H9 (cell line): ENCODE results near the gene FYCO1. TPM values are rescaled to one million over a fixed set of nuclear protein-coding genes. Genes with fewer than 3 reads are reported as not detected.

Source experiments
- DNase-seq: peaks from one replicate; pipeline ENCODE4 v3.0.0-alpha.2; 2017
- H2AFZ ChIP-seq: one replicate; pipeline ENCODE4 v1.6.1; 2013; ENCODE audit warnings: mild to moderate bottlenecking, low read length, control low read depth, moderate library complexity
- H2AK5ac ChIP-seq: 2 replicates; pipeline ENCODE4 v1.6.1; 2013; ENCODE audit warnings: low read length, control low read depth, mixed read lengths; ENCODE audit not compliant: insufficient read length
- H2BK120ac ChIP-seq: one replicate; pipeline ENCODE4 v1.6.1; 2013; ENCODE audit warnings: low read depth, mild to moderate bottlenecking, low read length, control low read depth, inconsistent platforms; ENCODE audit not compliant: poor library complexity, severe bottlenecking
- H2BK12ac ChIP-seq: 2 replicates; pipeline ENCODE4 v1.6.1; 2013; ENCODE audit warnings: low read length, control low read depth, mixed read lengths, low read depth; ENCODE audit not compliant: insufficient read length
- H2BK15ac ChIP-seq: 2 replicates; pipeline ENCODE4 v1.6.1; 2013; ENCODE audit warnings: low read depth, low read length, control low read depth
- H2BK20ac ChIP-seq: one replicate; pipeline ENCODE4 v1.6.1; 2013; ENCODE audit warnings: low read depth, mild to moderate bottlenecking, low read length, control low read depth, inconsistent platforms; ENCODE audit not compliant: poor library complexity, severe bottlenecking
- H2BK5ac ChIP-seq: 2 replicates; pipeline ENCODE4 v1.6.1; 2013; ENCODE audit warnings: low read length, control low read depth, mixed read lengths; ENCODE audit not compliant: insufficient read length
- H3K14ac ChIP-seq: 2 replicates; pipeline ENCODE4 v1.6.1; 2013; ENCODE audit warnings: low read length, control low read depth; ENCODE audit not compliant: insufficient read depth
- H3K18ac ChIP-seq: 2 replicates; pipeline ENCODE4 v1.6.1; 2013; ENCODE audit warnings: low read depth, mild to moderate bottlenecking, mixed read lengths, low read length, control low read depth; ENCODE audit not compliant: insufficient read length
- H3K23ac ChIP-seq: 2 replicates; pipeline ENCODE4 v1.6.1; 2013; ENCODE audit warnings: low read length, control low read depth, mixed read lengths, low read depth; ENCODE audit not compliant: insufficient read length
- H3K23me2 ChIP-seq: 2 replicates; pipeline ENCODE4 v1.6.1; 2013; ENCODE audit warnings: low read depth, mild to moderate bottlenecking, mixed read lengths, low read length, control low read depth; ENCODE audit not compliant: insufficient read length, poor library complexity, severe bottlenecking
- H3K27ac ChIP-seq: 2 replicates; pipeline ENCODE4 v1.5.1; 2013; ENCODE audit warnings: low read length, control low read depth, mixed read lengths, low read depth; ENCODE audit not compliant: insufficient read length
- H3K27me3 ChIP-seq: 2 replicates; pipeline ENCODE4 v1.6.1; 2013; ENCODE audit warnings: low read length, control low read depth, inconsistent platforms; ENCODE audit not compliant: insufficient read depth
- H3K4ac ChIP-seq: 2 replicates; pipeline ENCODE4 v1.6.1; 2013; ENCODE audit warnings: low read depth, mild to moderate bottlenecking, control low read depth, inconsistent platforms, low read length, moderate library complexity
- H3K4me1 ChIP-seq: 2 replicates; pipeline ENCODE4 v1.6.1; 2013; ENCODE audit warnings: low read length, control low read depth, inconsistent platforms; ENCODE audit not compliant: insufficient read depth
- H3K4me2 ChIP-seq: 2 replicates; pipeline ENCODE4 v1.6.1; 2013; ENCODE audit warnings: low read length, control low read depth, mixed read lengths; ENCODE audit not compliant: insufficient read length, insufficient read depth
- H3K56ac ChIP-seq: 2 replicates; pipeline ENCODE4 v1.6.1; 2013; ENCODE audit warnings: low read depth, mild to moderate bottlenecking, mixed read lengths, low read length, control low read depth; ENCODE audit not compliant: insufficient read length
- H3K79me1 ChIP-seq: 2 replicates; pipeline ENCODE4 v1.6.1; 2013; ENCODE audit warnings: low read depth, mild to moderate bottlenecking, moderate library complexity, low read length, control low read depth, inconsistent platforms; ENCODE audit not compliant: insufficient read depth, poor library complexity, severe bottlenecking
- H3K79me2 ChIP-seq: 2 replicates; pipeline ENCODE4 v1.6.1; 2013; ENCODE audit warnings: low read length, control low read depth, inconsistent platforms; ENCODE audit not compliant: insufficient read depth
- H3K9ac ChIP-seq: 2 replicates; pipeline ENCODE4 v1.6.1; 2013; ENCODE audit warnings: low read length, control low read depth, mixed read lengths; ENCODE audit not compliant: insufficient read length; ENCODE audit errors: extremely low read depth
- H3K9me3 ChIP-seq: one replicate; pipeline ENCODE4 v1.6.1; 2013; ENCODE audit warnings: low read depth, low read length, inconsistent platforms; ENCODE audit not compliant: control insufficient read depth
- H3T11ph ChIP-seq: one replicate; pipeline ENCODE4 v1.6.1; 2013; ENCODE audit warnings: mild to moderate bottlenecking, low read length, control low read depth, inconsistent platforms
- H4K20me1 ChIP-seq: one replicate; pipeline ENCODE4 v1.6.1; 2013; ENCODE audit not compliant: control insufficient read depth, insufficient read length, insufficient read depth
- H4K5ac ChIP-seq: 2 replicates; pipeline ENCODE4 v1.6.1; 2013; ENCODE audit warnings: low read depth, mild to moderate bottlenecking, mixed read lengths, low read length, control low read depth; ENCODE audit not compliant: insufficient read length
- H4K8ac ChIP-seq: replicated peaks from 2 replicates; pipeline ENCODE4 v1.6.1; 2013; ENCODE audit warnings: low read length, control low read depth, mixed read lengths, low read depth; ENCODE audit not compliant: insufficient read length
- H4K91ac ChIP-seq: 2 replicates; pipeline ENCODE4 v1.6.1; 2013; ENCODE audit warnings: low read depth, mild to moderate bottlenecking, moderate library complexity, mixed read lengths, low read length, control low read depth; ENCODE audit not compliant: insufficient read length
- H3K27ac Mint-ChIP-seq, 3 experiments: 2 replicates in 2 of 3; 3 replicates in 1 of 3; pipeline ENCODE4 v1.8.0; 2020 to 2021; ENCODE audit warnings: mixed read lengths in 3 of 3, mild to moderate bottlenecking in 1 of 3, moderate library complexity in 1 of 3
- H3K27me3 Mint-ChIP-seq: 2 replicates; pipeline ENCODE4 v1.8.0; 2021; ENCODE audit warnings: low read depth, mild to moderate bottlenecking, moderate library complexity, mixed read lengths
- H3K36me3 Mint-ChIP-seq, 3 experiments: 2 replicates in 2 of 3; 3 replicates in 1 of 3; pipeline ENCODE4 v1.8.0; 2020 to 2021; ENCODE audit warnings: low read depth in 3 of 3, mixed read lengths in 3 of 3; ENCODE audit not compliant: insufficient read depth in 1 of 3
- H3K4me1 Mint-ChIP-seq, 2 experiments: 2 replicates each; pipeline ENCODE4 v1.8.0; 2020; ENCODE audit warnings: mixed read lengths in 2 of 2
- H3K4me3 Mint-ChIP-seq, 2 experiments: 2 replicates in 1 of 2; 3 replicates in 1 of 2; pipeline ENCODE4 v1.8.0; 2020 to 2021; ENCODE audit warnings: mild to moderate bottlenecking in 2 of 2, mixed read lengths in 2 of 2, moderate library complexity in 1 of 2
- H3K9me3 Mint-ChIP-seq, 2 experiments: 2 replicates in 1 of 2; 3 replicates in 1 of 2; pipeline ENCODE4 v1.8.0; 2020; ENCODE audit warnings: mild to moderate bottlenecking in 2 of 2, mixed read lengths in 2 of 2, moderate library complexity in 1 of 2
- CTCF ChIP-seq: fragments of 200-600 bp; sonication (generic); conservative IDR thresholded peaks from 3 replicates; pipeline ENCODE4 v1.8.0; 2021; ENCODE audit warnings: antibody characterized with exemption, mild to moderate bottlenecking
- WGBS: extraction: QIAGEN DNeasy Blood & Tissue Kit; methylation state at CpG from one replicate; pipeline ENCODE4 v1.1.7; 2013; ENCODE audit warnings: missing lambda C conversion rate, low lambda C conversion rate, mixed read lengths; ENCODE audit not compliant: insufficient read length; ENCODE audit errors: extremely low coverage; 5-methylcytosine and 5-hydroxymethylcytosine counted together
- total RNA-seq: library from RNA; stranded (reverse); gene quantifications from 2 replicates; pipeline ENCODE4 v1.2.1, GENCODE V29; 2021

The FYCO1 gene
- total RNA-seq, 1 experiment from 2014 or later: 10.4 TPM

- no peak overlapping the region for H4K5ac ChIP-seq
- Mint-ChIP-seq H3K27me3 (no peaks in the 10 kb centered on the region), H3K4me3 (no peak overlapping the region), H3K36me3 (peaks cover 23 to 83% (median 83%) of the 10 kb centered on the region in 3 experiments; a peak in 6 of 7 replicates), H3K27ac (no peak overlapping the region), H3K9me3 (no peaks in the 10 kb centered on the region), H3K4me1 (no peaks in the 10 kb centered on the region)
- no peak overlapping the region for H4K8ac ChIP-seq
- no peaks in the 10 kb centered on the region for H3K79me1 ChIP-seq
- no peak overlapping the region for H3K4ac ChIP-seq
- H3K27me3 ChIP-seq: no peaks in the 10 kb centered on the region
- H2BK12ac ChIP-seq: no peak overlapping the region
- H2AFZ ChIP-seq: no peak overlapping the region
- H3K23me2 ChIP-seq: no peaks in the 10 kb centered on the region
- H3K9me3 ChIP-seq: no peaks in the 10 kb centered on the region
- no peaks in the 10 kb centered on the region for H3K4me1 ChIP-seq
- no peak overlapping the region for H3K4me2 ChIP-seq
- no peak overlapping the region for H2BK120ac ChIP-seq
- H3K18ac ChIP-seq: no peak overlapping the region
- H3K56ac ChIP-seq: no peak overlapping the region
- DNase-seq: no peak
- H4K91ac ChIP-seq: no peak overlapping the region
- no CpG with 5 or more reads among the region's 11 CpGs for WGBS
- no peak overlapping the region for H2BK5ac ChIP-seq
- H3K23ac ChIP-seq: no peak overlapping the region
- no peak overlapping the region for H3K27ac ChIP-seq
- TF ChIP-seq CTCF: no peak
- no peak overlapping the region for H2AK5ac ChIP-seq
- H3K9ac ChIP-seq: no peak overlapping the region
- no peak overlapping the region for H3T11ph ChIP-seq
- no peaks in the 10 kb centered on the region for H3K79me2 ChIP-seq
- H2BK20ac ChIP-seq: no peak overlapping the region
- H4K20me1 ChIP-seq: no peaks in the 10 kb centered on the region
- H2BK15ac ChIP-seq: no peak overlapping the region
- H3K14ac ChIP-seq: no peak overlapping the region
Observed at GRCh38 chr3:45955017-45955647, 40.5 kb downstream of the FYCO1 start.
